Pericardium fibroblast (primary cell): ENCODE measurements around the gene STARD8. TPM values are rescaled to one million over a fixed set of nuclear protein-coding genes. Genes with fewer than 3 reads are reported as not detected.

Experiments used
- total RNA-seq: library from RNA; depleted of rRNA; stranded (reverse); fragments of >200 nt; gene quantifications from 2 replicates; pipeline ENCODE4 v1.2.3, GENCODE V29; 2015

Gene STARD8
- 0.34 and 1.4 TPM in 2 replicates for total RNA-seq

GRCh38 chrX:68647156-68647957 is at the start of gene STARD8:
STARD8 (plus strand) TSS chrX:68647666; CDS start chrX:68647883, 217 bp downstream.

Other genes starting within 250 kb of the STARD8 start
- 1.4 and 1.6 TPM in 2 replicates for gene OPHN1, start 214.2 kb upstream of the STARD8 start, total RNA-seq
- 12.3 and 14.0 TPM in 2 replicates for gene YIPF6, start 148.6 kb upstream of the STARD8 start, total RNA-seq
- gene EFNB1, start 181.4 kb downstream of the STARD8 start, total RNA-seq, result 60.7 and 74.6 TPM in 2 replicates